Measurements from ENCODE around the gene VSIG8.

The VSIG8 gene

GRCh38 chr1:159859767-159860322 is 2.6 kb downstream of the VSIG8 start:
- no peak overlapping the region for H3K9ac ChIP-seq (ENCODE audit: insufficient read length)
- H3K4me3 ChIP-seq, result no peak overlapping the region
- TF ChIP-seq FOXP2 (optimal IDR thresholded peaks at IDR 0.05; ENCODE audit: control extremely low read depth, extremely low read length, insufficient read depth) (no peak), EZH2 (IDR thresholded peaks at IDR 0.05) (no peak), POLR2AphosphoS5 (IDR thresholded peaks at IDR 0.05; ENCODE audit: borderline replicate concordance, low read depth, low read length) (no peak)
- DNase-seq (ENCODE audit: low read depth, low spot score), result no peak
- no peaks in the 10 kb centered on the region for H3K36me3 ChIP-seq (ENCODE audit: insufficient read depth, low read length)
- H3K9me3 ChIP-seq (ENCODE audit: low read depth, low read length), result no peaks in the 10 kb centered on the region
- no peak overlapping the region for H3K27ac ChIP-seq

GRCh38 chr1:159857889-159858288 is 4.6 kb downstream of the VSIG8 start:
- TF ChIP-seq EZH2 (IDR thresholded peaks at IDR 0.05), result no peak
- no peak for TF ChIP-seq POLR2AphosphoS5 (IDR thresholded peaks at IDR 0.05; ENCODE audit: borderline replicate concordance, low read depth, low read length)
- TF ChIP-seq FOXP2 (optimal IDR thresholded peaks at IDR 0.05; ENCODE audit: control extremely low read depth, extremely low read length, insufficient read depth), result no peak
- Histone ChIP-seq H3K9ac (ENCODE audit: insufficient read length) (no peak overlapping the region), H3K27ac (no peak overlapping the region), H3K4me3 (no peak overlapping the region), H3K9me3 (ENCODE audit: low read depth, low read length) (no peaks in the 10 kb centered on the region), H3K36me3 (ENCODE audit: insufficient read depth, low read length) (no peaks in the 10 kb centered on the region)
- DNase-seq (ENCODE audit: low read depth, low spot score), result no peak

DNA sequence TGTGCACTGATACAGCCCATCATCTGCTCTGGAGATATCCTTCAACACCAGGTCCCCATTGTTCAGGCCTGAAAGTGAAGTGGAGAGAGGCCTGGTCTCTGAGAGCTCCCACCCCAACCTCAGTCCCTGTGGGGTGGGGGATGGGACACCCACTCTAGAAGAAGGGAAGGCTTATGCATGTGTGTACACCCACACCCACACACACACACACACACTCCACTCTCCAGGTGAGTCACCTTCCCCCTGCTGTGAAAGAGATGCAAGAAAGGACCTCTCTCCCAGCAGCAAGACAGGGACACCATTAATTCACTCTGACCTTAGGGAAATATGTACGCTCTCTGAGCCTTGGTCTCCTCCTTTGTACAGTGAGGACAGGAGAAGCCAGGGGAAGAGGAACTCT is 5.9 kb downstream of the VSIG8 start:
- no peak overlapping the region for H3K9ac ChIP-seq (ENCODE audit: insufficient read length)
- no peaks in the 10 kb centered on the region for H3K9me3 ChIP-seq (ENCODE audit: low read depth, low read length)
- H3K36me3 ChIP-seq (ENCODE audit: insufficient read depth, low read length), result no peaks in the 10 kb centered on the region
- no peak overlapping the region for H3K4me3 ChIP-seq
- no peak overlapping the region for H3K27ac ChIP-seq
- no peak for TF ChIP-seq POLR2AphosphoS5 (IDR thresholded peaks at IDR 0.05; ENCODE audit: borderline replicate concordance, low read depth, low read length)
- TF ChIP-seq FOXP2 (optimal IDR thresholded peaks at IDR 0.05; ENCODE audit: control extremely low read depth, extremely low read length, insufficient read depth), result no peak
- TF ChIP-seq EZH2 (IDR thresholded peaks at IDR 0.05), result no peak
- no peak for DNase-seq (ENCODE audit: low read depth, low spot score)

- no peaks in the 10 kb centered on the region for H3K36me3 ChIP-seq (ENCODE audit: insufficient read depth, low read length)
- TF ChIP-seq EZH2 (IDR thresholded peaks at IDR 0.05), result no peak
- TF ChIP-seq POLR2AphosphoS5 (IDR thresholded peaks at IDR 0.05; ENCODE audit: borderline replicate concordance, low read depth, low read length), result no peak
- no peak for TF ChIP-seq FOXP2 (optimal IDR thresholded peaks at IDR 0.05; ENCODE audit: control extremely low read depth, extremely low read length, insufficient read depth)
- H3K9ac ChIP-seq (ENCODE audit: insufficient read length), result no peak overlapping the region
- DNase-seq (ENCODE audit: low read depth, low spot score), result no peak
- no peak overlapping the region for H3K4me3 ChIP-seq
- H3K9me3 ChIP-seq (ENCODE audit: low read depth, low read length), result no peaks in the 10 kb centered on the region
- H3K27ac ChIP-seq, result no peak overlapping the region
Observed at GRCh38 chr1:159855709-159856108, 6.7 kb downstream of the VSIG8 start.

DNA sequence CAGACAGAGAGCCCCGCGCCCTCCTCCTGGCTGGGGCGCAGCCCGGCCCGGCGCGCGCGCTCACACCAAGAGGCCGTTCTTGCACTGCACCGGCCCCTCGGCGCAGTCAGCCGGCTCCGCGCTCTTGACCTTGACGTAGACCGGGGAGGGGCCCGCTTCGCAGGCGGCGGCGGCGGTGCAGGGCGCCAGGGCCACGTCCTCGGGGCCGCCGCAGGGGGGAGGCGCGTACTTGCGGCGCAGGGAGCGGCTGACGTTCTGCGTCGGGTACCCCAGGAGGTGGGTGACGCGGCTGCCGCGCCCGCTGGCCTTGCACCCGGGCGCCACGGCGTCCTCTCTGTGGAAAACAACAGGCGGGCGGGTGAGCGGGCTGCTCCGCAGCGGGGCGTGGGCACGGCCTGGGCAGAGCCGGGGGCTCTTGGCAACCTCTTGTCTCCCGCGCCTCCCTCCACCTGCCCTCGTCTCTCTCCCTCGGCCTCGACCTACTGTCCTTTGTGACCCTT is 7.7 kb downstream of the VSIG8 start:
- H3K4me3 ChIP-seq, result peak overlapping the region; percentile 59
- no peak for DNase-seq (ENCODE audit: low read depth, low spot score)
- H3K36me3 ChIP-seq (ENCODE audit: insufficient read depth, low read length), result no peaks in the 10 kb centered on the region
- no peak overlapping the region for H3K27ac ChIP-seq
- TF ChIP-seq FOXP2 (optimal IDR thresholded peaks at IDR 0.05; ENCODE audit: control extremely low read depth, extremely low read length, insufficient read depth) (no peak), EZH2 (IDR thresholded peaks at IDR 0.05) (no peak), POLR2AphosphoS5 (IDR thresholded peaks at IDR 0.05; ENCODE audit: borderline replicate concordance, low read depth, low read length) (no peak)
- no peaks in the 10 kb centered on the region for H3K9me3 ChIP-seq (ENCODE audit: low read depth, low read length)
- no peak overlapping the region for H3K9ac ChIP-seq (ENCODE audit: insufficient read length)

- TF ChIP-seq FOXP2 (optimal IDR thresholded peaks at IDR 0.05; ENCODE audit: control extremely low read depth, extremely low read length, insufficient read depth) (no peak), EZH2 (IDR thresholded peaks at IDR 0.05) (no peak), POLR2AphosphoS5 (IDR thresholded peaks at IDR 0.05; ENCODE audit: borderline replicate concordance, low read depth, low read length) (no peak)
- no peak for DNase-seq (ENCODE audit: low read depth, low spot score)
- Histone ChIP-seq H3K27ac (no peak overlapping the region), H3K9ac (ENCODE audit: insufficient read length) (no peak overlapping the region), H3K36me3 (ENCODE audit: insufficient read depth, low read length) (no peaks in the 10 kb centered on the region), H3K9me3 (ENCODE audit: low read depth, low read length) (no peaks in the 10 kb centered on the region), H3K4me3 (peak overlapping the region; percentile 59)
Observed at GRCh38 chr1:159854116-159854692, 8.3 kb downstream of the VSIG8 start.

GRCh38 chr1:159853417-159854115 is 8.9 kb downstream of the VSIG8 start:
- Histone ChIP-seq H3K36me3 (ENCODE audit: insufficient read depth, low read length) (no peaks in the 10 kb centered on the region), H3K9me3 (ENCODE audit: low read depth, low read length) (no peaks in the 10 kb centered on the region), H3K27ac (no peak overlapping the region), H3K4me3 (0 out of 2 replicates have a peak overlapping the region, but pooled peaks have one; percentile 59), H3K9ac (ENCODE audit: insufficient read length) (no peak overlapping the region)
- TF ChIP-seq POLR2AphosphoS5 (IDR thresholded peaks at IDR 0.05; ENCODE audit: borderline replicate concordance, low read depth, low read length) (no peak), FOXP2 (optimal IDR thresholded peaks at IDR 0.05; ENCODE audit: control extremely low read depth, extremely low read length, insufficient read depth) (no peak), EZH2 (IDR thresholded peaks at IDR 0.05) (no peak)
- DNase-seq (ENCODE audit: low read depth, low spot score), result no peak

DNA sequence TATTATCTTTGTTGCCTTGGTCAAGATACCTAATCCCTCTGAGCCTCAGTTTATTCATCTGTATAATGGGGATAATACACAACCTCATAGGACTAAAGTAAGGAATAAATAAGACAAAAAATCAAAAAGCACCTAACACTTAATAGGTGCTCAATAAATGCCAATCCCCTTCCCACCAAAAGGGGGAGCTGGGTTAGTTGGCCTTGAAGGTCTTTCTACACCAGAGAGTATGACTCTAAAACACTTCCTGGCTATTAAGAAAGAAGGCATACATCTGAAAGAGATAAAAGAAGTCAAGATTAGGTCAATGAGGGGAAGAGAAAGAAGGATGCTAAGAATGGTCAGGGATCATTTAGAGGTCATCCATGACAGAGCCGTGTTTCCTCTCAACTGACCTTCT is 11.1 kb downstream of the VSIG8 start:
- no peaks in the 10 kb centered on the region for H3K36me3 ChIP-seq (ENCODE audit: insufficient read depth, low read length)
- no peak for TF ChIP-seq FOXP2 (optimal IDR thresholded peaks at IDR 0.05; ENCODE audit: control extremely low read depth, extremely low read length, insufficient read depth)
- TF ChIP-seq EZH2 (IDR thresholded peaks at IDR 0.05), result no peak
- TF ChIP-seq POLR2AphosphoS5 (IDR thresholded peaks at IDR 0.05; ENCODE audit: borderline replicate concordance, low read depth, low read length), result no peak
- no peaks in the 10 kb centered on the region for H3K9me3 ChIP-seq (ENCODE audit: low read depth, low read length)
- no peak overlapping the region for H3K4me3 ChIP-seq
- DNase-seq (ENCODE audit: low read depth, low spot score), result no peak
- no peak overlapping the region for H3K27ac ChIP-seq
- no peak overlapping the region for H3K9ac ChIP-seq (ENCODE audit: insufficient read length)

All from SK-N-MC (cell line).